Measurements from ENCODE around the gene DHX58.
A peak's percentile ranks its signal among the peaks of the same experiment; 100 is the strongest.

GRCh38 chr17:42067371-42068091, 45.0 kb downstream of the DHX58 start:
- peak; percentile 89 to 96 (median 95) for TF ChIP-seq CTCF (IDR thresholded peaks at IDR 0.05 in 4 of 5, conservative IDR thresholded peaks at IDR 0.05 in 1 of 5)
- TF ChIP-seq POLR2A (IDR thresholded peaks at IDR 0.05): no peak

Data from gastrocnemius medialis (tissue), 4 donors.